AG04450 (cell line): ENCODE results near the gene KRT78. TPM values are rescaled to one million over a fixed set of nuclear protein-coding genes. Genes with fewer than 3 reads are reported as not detected.
"Not testable (repeated sequence)": the region's sequence is repeated elsewhere in the genome, so short reads cannot be mapped to it uniquely, and the experiment has no call there.

Experiments
- CTCF ChIA-PET: fragments of 300-600, 350-600 bp; formaldehyde crosslinking; extraction: SDS; loops from one replicate; lab custom pipeline; 2022; ENCODE audit warnings: antibody characterized with exemption, inconsistent platforms; lab: Charles Lee
- POLR2A ChIA-PET: fragments of 350-600 bp; formaldehyde crosslinking; extraction: SDS; loops from one replicate; lab custom pipeline; 2021; ENCODE audit warnings: antibody characterized with exemption, inconsistent platforms; lab: Yijun Ruan, JAX
- DNase-seq: peaks from one replicate; pipeline ENCODE4 v3.0.0-alpha.2; 2011; ENCODE audit warnings: low read depth, low spot score
- H3K27ac ChIP-seq: one replicate; pipeline ENCODE4 v1.5.1; 2012; ENCODE audit warnings: low read depth, low read length, control low read depth
- H3K27me3 ChIP-seq: one replicate; pipeline ENCODE4 v1.6.0; 2012; ENCODE audit warnings: low read length; ENCODE audit not compliant: control insufficient read depth, insufficient read depth
- H3K4me3 ChIP-seq: 2 replicates; pipeline ENCODE4 v1.5.1; 2011; ENCODE audit warnings: mild to moderate bottlenecking, low read depth, low read length, control low read depth
- H3K9me3 ChIP-seq: 2 replicates; pipeline ENCODE4 v1.5.1; 2012; ENCODE audit warnings: low read length; ENCODE audit not compliant: control insufficient read depth, insufficient read depth
- polyA plus RNA-seq: library from polyadenylated mRNA; depleted of rRNA; stranded (reverse); fragments of >200 nt; gene quantifications from 2 replicates; pipeline ENCODE4 v1.2.3, GENCODE V29; 2011
- TF ChIP-seq, protein P1 (sequence below): IDR thresholded peaks from 2 replicates; pipeline ENCODE4 v1.5.1; 2011; ENCODE audit warnings: low read depth, low read length, control low read depth, inconsistent platforms

The KRT78 gene
- polyA plus RNA-seq, 1 experiment, result not detected

DNA sequence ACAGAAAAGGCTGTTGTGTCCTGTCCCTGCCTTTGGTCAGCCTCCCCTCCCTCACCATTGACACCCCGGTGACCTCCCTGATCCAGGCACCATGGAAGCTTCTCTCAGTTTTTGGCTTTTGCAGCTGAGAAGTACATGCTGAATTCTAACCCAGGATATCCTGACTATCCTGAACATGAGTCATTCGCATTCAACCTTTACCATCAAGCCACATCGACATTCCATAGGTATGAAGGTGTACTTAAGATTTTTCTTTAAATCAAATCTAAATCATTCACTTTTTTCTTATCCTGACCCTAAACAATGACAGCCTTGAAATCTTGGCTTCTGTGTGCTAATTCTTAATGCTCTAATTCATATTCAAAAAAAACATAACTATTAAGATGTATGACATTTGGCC, 8.7 kb upstream of the KRT78 start:
- H3K9me3 ChIP-seq, result no peaks in the 10 kb centered on the region
- POLR2A ChIA-PET, result no interaction called here

DNA sequence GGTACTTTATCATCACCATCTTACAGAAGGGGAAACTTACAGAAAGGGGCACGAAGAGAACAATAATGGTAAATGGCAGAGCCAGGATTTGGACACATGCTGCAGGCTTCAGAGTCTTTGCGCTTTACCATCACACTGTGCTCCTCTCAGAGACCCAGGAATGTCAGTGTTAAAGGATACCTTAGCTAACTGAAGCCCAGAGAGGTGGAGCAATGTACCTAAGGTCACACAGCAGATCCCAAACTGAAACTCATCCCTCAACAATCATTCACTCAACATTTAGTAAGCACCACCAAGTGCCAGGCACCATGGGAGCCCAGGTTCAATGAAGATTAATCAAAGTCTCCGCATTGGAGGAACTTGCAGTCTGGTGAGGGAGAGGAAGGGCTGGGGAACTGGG, 8.0 kb upstream of the KRT78 start:
- Histone ChIP-seq H3K27me3 (peaks cover 12% of the 10 kb centered on the region), H3K9me3 (no peaks in the 10 kb centered on the region), H3K4me3 (no peak overlapping the region), H3K27ac (no peak overlapping the region)
- CTCF ChIA-PET, result interaction anchor here (0.9 kb wide), 1 partner anchor 28 kb away, joined by 3 read pairs; no protein-coding TSS in a partner anchor
- TF ChIP-seq, protein P1, sequence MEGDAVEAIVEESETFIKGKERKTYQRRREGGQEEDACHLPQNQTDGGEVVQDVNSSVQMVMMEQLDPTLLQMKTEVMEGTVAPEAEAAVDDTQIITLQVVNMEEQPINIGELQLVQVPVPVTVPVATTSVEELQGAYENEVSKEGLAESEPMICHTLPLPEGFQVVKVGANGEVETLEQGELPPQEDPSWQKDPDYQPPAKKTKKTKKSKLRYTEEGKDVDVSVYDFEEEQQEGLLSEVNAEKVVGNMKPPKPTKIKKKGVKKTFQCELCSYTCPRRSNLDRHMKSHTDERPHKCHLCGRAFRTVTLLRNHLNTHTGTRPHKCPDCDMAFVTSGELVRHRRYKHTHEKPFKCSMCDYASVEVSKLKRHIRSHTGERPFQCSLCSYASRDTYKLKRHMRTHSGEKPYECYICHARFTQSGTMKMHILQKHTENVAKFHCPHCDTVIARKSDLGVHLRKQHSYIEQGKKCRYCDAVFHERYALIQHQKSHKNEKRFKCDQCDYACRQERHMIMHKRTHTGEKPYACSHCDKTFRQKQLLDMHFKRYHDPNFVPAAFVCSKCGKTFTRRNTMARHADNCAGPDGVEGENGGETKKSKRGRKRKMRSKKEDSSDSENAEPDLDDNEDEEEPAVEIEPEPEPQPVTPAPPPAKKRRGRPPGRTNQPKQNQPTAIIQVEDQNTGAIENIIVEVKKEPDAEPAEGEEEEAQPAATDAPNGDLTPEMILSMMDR, result no peak
- no peak for DNase-seq
- POLR2A ChIA-PET, result no interaction called here

More for the DNA sequence above, 8.7 kb upstream of the KRT78 start:
- Histone ChIP-seq H3K27me3 (peaks cover 7% of the 10 kb centered on the region), H3K4me3 (no peak overlapping the region), H3K27ac (no peak overlapping the region)
- TF ChIP-seq, protein P1, result no peak
- DNase-seq, result no peak
- CTCF ChIA-PET, result no interaction called here

DNA sequence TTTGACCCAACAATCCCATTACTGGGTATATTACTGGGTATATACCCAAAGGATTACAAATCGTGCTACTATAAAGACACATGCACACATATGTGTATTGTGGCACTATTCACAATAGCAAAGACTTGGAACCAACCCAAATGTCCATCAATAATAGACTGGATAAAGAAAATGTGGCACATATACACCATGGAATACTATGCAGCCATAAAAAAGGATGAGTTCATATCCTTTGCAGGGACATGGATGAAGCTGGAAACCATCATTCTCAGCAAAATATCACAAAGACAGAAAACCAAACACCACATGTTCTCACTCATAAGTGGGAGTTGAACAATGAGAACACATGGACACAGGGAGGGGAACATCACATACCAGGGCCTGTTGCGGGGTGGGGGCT, 7.3 kb upstream of the KRT78 start:
- H3K27ac ChIP-seq, H3K4me3 ChIP-seq, POLR2A ChIA-PET, H3K9me3 ChIP-seq, DNase-seq, CTCF ChIA-PET: not testable (repeated sequence)
- peaks cover 16% of the 10 kb centered on the region for H3K27me3 ChIP-seq

DNA sequence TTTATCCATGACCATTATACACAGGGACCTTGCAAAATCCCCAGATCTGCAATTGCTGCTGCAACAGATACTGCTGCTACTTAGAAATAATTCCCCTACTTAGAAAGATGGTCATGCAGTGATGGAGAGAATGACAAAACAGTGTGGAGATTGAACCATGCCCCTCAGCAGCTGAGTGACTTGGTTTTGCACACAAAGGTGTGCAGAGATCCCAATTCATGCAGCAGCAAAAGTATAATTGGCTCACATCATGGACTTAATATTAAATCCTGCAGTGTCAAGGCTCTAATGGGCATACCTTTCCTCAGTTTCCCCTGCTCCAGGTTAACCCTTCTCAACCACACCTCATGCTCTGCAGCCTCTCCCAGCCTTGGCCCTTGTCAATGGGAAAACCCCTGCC, 3.0 kb upstream of the KRT78 start:
- TF ChIP-seq, protein P1, result no peak
- Histone ChIP-seq H3K27me3 (peaks cover 22% of the 10 kb centered on the region), H3K27ac (no peak overlapping the region), H3K4me3 (no peak overlapping the region), H3K9me3 (no peaks in the 10 kb centered on the region)
- ChIA-PET POLR2A (no interaction called here), CTCF (no interaction called here)
- DNase-seq, result no peak

DNA sequence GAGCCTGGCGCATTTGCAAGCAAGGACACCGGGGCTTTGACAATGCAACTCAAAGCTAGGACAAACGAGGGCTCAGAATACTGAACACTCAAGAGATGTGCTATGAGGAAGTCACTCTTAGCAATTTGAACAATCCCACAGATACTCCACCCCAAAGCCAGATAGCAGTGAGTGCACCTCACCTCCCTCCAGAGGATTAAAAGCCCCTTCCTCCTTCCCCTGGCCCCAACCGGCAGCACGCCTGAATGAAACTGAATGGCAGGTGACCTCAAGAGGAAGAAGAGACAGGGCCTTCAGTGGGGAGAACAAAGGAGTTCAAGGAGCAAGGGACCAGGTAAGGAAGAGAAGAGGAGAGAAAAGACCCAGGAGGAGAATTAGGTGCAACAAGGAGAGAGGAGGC, 1.9 kb upstream of the KRT78 start:
- peaks cover 26% of the 10 kb centered on the region for H3K27me3 ChIP-seq
- H3K4me3 ChIP-seq, result no peak overlapping the region
- ChIA-PET CTCF (no interaction called here), POLR2A (no interaction called here)
- TF ChIP-seq, protein P1, result no peak
- H3K9me3 ChIP-seq, result no peaks in the 10 kb centered on the region
- DNase-seq, result no peak
- no peak overlapping the region for H3K27ac ChIP-seq

DNA sequence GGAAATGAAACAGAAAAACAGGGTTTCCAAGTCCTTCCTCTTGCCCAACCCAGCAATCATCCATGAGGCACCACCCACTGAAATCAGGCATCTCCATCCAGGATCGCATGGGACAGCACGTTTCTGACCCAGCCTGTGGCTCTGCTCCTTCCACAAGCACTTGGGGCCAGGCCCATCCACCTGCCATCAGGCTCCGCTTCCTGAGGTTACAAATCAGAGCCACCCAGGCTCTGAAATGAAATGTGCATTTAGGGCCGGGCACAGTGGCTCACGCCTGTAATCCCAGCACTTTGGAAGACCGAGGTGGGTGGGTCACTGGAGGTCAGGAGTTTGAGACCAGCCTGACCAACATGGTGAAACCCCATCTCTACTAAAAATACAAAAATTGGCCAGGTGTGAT, 717 bp upstream of the KRT78 start:
- TF ChIP-seq, protein P1, result no peak
- DNase-seq, result no peak
- POLR2A ChIA-PET, result no interaction called here
- peaks cover 26% of the 10 kb centered on the region for H3K27me3 ChIP-seq
- CTCF ChIA-PET, result no interaction called here
- H3K4me3 ChIP-seq, result no peak overlapping the region
- no peaks in the 10 kb centered on the region for H3K9me3 ChIP-seq
- H3K27ac ChIP-seq, result no peak overlapping the region
